Neural cell (in vitro differentiated cells): ENCODE results near the gene LPGAT1. TPM values are rescaled to one million over a fixed set of nuclear protein-coding genes. Genes with fewer than 3 reads are reported as not detected.

Experiments used
- H2AFZ ChIP-seq: fragments of 200-600, 300-800 bp; sonication (generic), shearing (Covaris generic); 2 replicates; pipeline ENCODE4 v1.6.0; 2014; ENCODE audit warnings: low read depth, mild to moderate bottlenecking, antibody characterized with exemption, low read length, moderate library complexity
- H3F3A ChIP-seq: fragments of 200-600 bp; shearing (Covaris generic); 2 replicates; pipeline ENCODE4 v1.6.1; 2016; ENCODE audit warnings: mild to moderate bottlenecking, moderate library complexity, mixed read lengths, antibody characterized with exemption, low read length; ENCODE audit not compliant: insufficient read depth, poor library complexity, severe bottlenecking
- H3K27ac ChIP-seq: fragments of 200-600, 300-800 bp; sonication (generic), shearing (Covaris generic); 2 replicates; pipeline ENCODE4 v1.5.1; 2014; ENCODE audit warnings: mild to moderate bottlenecking, low read length, moderate library complexity
- H3K27me3 ChIP-seq: fragments of 300-800, 200-600 bp; sonication (generic), shearing (Covaris generic); 2 replicates; pipeline ENCODE4 v1.6.0; 2014; ENCODE audit warnings: mild to moderate bottlenecking, low read depth, low read length, moderate library complexity; ENCODE audit not compliant: insufficient read depth
- H3K36me3 ChIP-seq: fragments of 300-800, 200-600 bp; sonication (generic), shearing (Covaris generic); 2 replicates; pipeline ENCODE4 v1.5.1; 2014; ENCODE audit warnings: mild to moderate bottlenecking, antibody characterized with exemption, low read length, moderate library complexity; ENCODE audit not compliant: insufficient read depth
- H3K4me2 ChIP-seq: fragments of 300-800, 200-600 bp; sonication (generic), shearing (Covaris generic); 2 replicates; pipeline ENCODE4 v1.6.0; 2014; ENCODE audit warnings: mild to moderate bottlenecking, low read length
- H3K4me3 ChIP-seq: fragments of 300-800, 200-600 bp; sonication (generic), shearing (Covaris generic); 2 replicates; pipeline ENCODE4 v1.5.1; 2014; ENCODE audit warnings: mild to moderate bottlenecking, low read length, moderate library complexity
- H3K79me2 ChIP-seq: fragments of 200-600 bp; shearing (Covaris generic); replicated peaks from 2 replicates; pipeline ENCODE4 v1.6.0; 2014; ENCODE audit warnings: mild to moderate bottlenecking, low read length, moderate library complexity; ENCODE audit not compliant: insufficient read depth
- H3K9ac ChIP-seq: fragments of 300-800, 200-600 bp; sonication (generic), shearing (Covaris generic); 2 replicates; pipeline ENCODE4 v1.6.1; 2016; ENCODE audit warnings: mild to moderate bottlenecking, low read length, mixed read lengths
- H3K9me2 ChIP-seq: fragments of 200-600 bp; shearing (Covaris generic); 2 replicates; pipeline ENCODE4 v1.6.1; 2016; ENCODE audit warnings: mild to moderate bottlenecking, low read length, mixed read lengths; ENCODE audit not compliant: insufficient read depth
- H3K9me3 ChIP-seq: fragments of 200-600, 300-800 bp; sonication (generic), shearing (Covaris generic); 2 replicates; pipeline ENCODE4 v1.6.1; 2016; ENCODE audit warnings: mild to moderate bottlenecking, mixed run types, low read length, moderate library complexity, mixed read lengths
- H4K20me1 ChIP-seq: fragments of 200-600 bp; shearing (Covaris generic); 2 replicates; pipeline ENCODE4 v1.6.1; 2016; ENCODE audit warnings: mild to moderate bottlenecking, mixed run types; ENCODE audit not compliant: insufficient read depth
- EP300 ChIP-seq: fragments of 450-650 bp; conservative IDR thresholded peaks from 2 replicates; pipeline ENCODE4 v1.6.1; 2014; ENCODE audit warnings: antibody characterized with exemption, mild to moderate bottlenecking, moderate library complexity; ENCODE audit not compliant: poor library complexity, severe bottlenecking
- EZH2 ChIP-seq: fragments of 200-600, 300-800 bp; shearing (Covaris generic), sonication (generic); IDR thresholded peaks from 2 replicates; pipeline ENCODE4 v1.6.1; 2014; ENCODE audit warnings: antibody characterized with exemption, low read length, borderline replicate concordance, mild to moderate bottlenecking; ENCODE audit not compliant: insufficient read depth, poor library complexity, severe bottlenecking
- MXI1 ChIP-seq: fragments of 450-650 bp; conservative IDR thresholded peaks from 2 replicates; pipeline ENCODE4 v1.6.1; 2014; ENCODE audit warnings: antibody characterized with exemption, mild to moderate bottlenecking; ENCODE audit not compliant: poor library complexity, severe bottlenecking
- POLR2AphosphoS5 ChIP-seq: IDR thresholded peaks from 2 replicates; pipeline ENCODE4 v1.6.1; 2012
- RAD21 ChIP-seq: fragments of 450-650 bp; conservative IDR thresholded peaks from 2 replicates; pipeline ENCODE4 v1.6.1; 2014; ENCODE audit warnings: antibody characterized with exemption, mild to moderate bottlenecking, moderate library complexity
- SMC3 ChIP-seq: fragments of 450-650 bp; conservative IDR thresholded peaks from 2 replicates; pipeline ENCODE4 v1.6.1; 2014; ENCODE audit warnings: antibody characterized with exemption, mild to moderate bottlenecking, moderate library complexity; ENCODE audit not compliant: poor library complexity
- TAF1 ChIP-seq: IDR thresholded peaks from 2 replicates; pipeline ENCODE4 v1.6.1; 2012; ENCODE audit warnings: low read depth
- polyA plus RNA-seq: library from polyadenylated mRNA; depleted of rRNA; stranded (reverse); fragments of >200 nt; gene quantifications from 2 replicates; pipeline ENCODE4 v1.2.3, GENCODE V29; 2014
- TF ChIP-seq, protein P1 (sequence below): IDR thresholded peaks from 2 replicates; pipeline ENCODE4 v1.6.1; 2012; ENCODE audit warnings: borderline replicate concordance
- TF ChIP-seq, protein P2 (sequence below): fragments of 450-650 bp; IDR thresholded peaks from 2 replicates; pipeline ENCODE4 v1.5.1; 2014; ENCODE audit warnings: antibody characterized with exemption, mild to moderate bottlenecking, moderate library complexity; ENCODE audit not compliant: poor library complexity, severe bottlenecking

Gene LPGAT1
- polyA plus RNA-seq, 1 donor from 2014 or later = 53.1 TPM

DNA sequence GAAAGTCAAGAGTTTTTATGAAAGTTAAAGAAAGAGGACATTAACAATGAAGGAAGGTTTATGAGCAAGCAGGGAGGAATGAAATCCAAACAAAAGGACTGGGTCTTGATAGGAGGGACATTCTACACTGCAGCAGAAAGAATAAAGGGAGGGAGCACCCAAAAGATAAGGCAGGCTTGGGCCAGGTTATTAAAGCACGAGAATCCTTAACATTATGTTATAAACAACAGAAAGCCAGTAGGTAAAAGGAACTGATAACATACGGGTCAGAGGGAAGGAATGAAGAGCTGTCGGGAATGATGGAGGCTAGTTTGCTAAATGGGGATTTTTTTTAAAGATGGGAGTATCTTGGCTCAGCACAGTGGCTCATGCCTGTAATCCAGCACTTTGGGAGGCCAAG lies 19.4 kb downstream of the LPGAT1 start:
- no peak overlapping the region for H3K9ac ChIP-seq
- H3K79me2 ChIP-seq = no peaks in the 10 kb centered on the region
- no peaks in the 10 kb centered on the region for H3K27me3 ChIP-seq
- no peak for TF ChIP-seq MXI1
- TF ChIP-seq TAF1 = no peak
- TF ChIP-seq, protein P1, sequence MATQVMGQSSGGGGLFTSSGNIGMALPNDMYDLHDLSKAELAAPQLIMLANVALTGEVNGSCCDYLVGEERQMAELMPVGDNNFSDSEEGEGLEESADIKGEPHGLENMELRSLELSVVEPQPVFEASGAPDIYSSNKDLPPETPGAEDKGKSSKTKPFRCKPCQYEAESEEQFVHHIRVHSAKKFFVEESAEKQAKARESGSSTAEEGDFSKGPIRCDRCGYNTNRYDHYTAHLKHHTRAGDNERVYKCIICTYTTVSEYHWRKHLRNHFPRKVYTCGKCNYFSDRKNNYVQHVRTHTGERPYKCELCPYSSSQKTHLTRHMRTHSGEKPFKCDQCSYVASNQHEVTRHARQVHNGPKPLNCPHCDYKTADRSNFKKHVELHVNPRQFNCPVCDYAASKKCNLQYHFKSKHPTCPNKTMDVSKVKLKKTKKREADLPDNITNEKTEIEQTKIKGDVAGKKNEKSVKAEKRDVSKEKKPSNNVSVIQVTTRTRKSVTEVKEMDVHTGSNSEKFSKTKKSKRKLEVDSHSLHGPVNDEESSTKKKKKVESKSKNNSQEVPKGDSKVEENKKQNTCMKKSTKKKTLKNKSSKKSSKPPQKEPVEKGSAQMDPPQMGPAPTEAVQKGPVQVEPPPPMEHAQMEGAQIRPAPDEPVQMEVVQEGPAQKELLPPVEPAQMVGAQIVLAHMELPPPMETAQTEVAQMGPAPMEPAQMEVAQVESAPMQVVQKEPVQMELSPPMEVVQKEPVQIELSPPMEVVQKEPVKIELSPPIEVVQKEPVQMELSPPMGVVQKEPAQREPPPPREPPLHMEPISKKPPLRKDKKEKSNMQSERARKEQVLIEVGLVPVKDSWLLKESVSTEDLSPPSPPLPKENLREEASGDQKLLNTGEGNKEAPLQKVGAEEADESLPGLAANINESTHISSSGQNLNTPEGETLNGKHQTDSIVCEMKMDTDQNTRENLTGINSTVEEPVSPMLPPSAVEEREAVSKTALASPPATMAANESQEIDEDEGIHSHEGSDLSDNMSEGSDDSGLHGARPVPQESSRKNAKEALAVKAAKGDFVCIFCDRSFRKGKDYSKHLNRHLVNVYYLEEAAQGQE = no peak
- no peak for TF ChIP-seq RAD21
- TF ChIP-seq, protein P2, sequence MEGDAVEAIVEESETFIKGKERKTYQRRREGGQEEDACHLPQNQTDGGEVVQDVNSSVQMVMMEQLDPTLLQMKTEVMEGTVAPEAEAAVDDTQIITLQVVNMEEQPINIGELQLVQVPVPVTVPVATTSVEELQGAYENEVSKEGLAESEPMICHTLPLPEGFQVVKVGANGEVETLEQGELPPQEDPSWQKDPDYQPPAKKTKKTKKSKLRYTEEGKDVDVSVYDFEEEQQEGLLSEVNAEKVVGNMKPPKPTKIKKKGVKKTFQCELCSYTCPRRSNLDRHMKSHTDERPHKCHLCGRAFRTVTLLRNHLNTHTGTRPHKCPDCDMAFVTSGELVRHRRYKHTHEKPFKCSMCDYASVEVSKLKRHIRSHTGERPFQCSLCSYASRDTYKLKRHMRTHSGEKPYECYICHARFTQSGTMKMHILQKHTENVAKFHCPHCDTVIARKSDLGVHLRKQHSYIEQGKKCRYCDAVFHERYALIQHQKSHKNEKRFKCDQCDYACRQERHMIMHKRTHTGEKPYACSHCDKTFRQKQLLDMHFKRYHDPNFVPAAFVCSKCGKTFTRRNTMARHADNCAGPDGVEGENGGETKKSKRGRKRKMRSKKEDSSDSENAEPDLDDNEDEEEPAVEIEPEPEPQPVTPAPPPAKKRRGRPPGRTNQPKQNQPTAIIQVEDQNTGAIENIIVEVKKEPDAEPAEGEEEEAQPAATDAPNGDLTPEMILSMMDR = no peak
- no peak for TF ChIP-seq POLR2AphosphoS5
- TF ChIP-seq EP300 = no peak
- TF ChIP-seq SMC3 = no peak
- TF ChIP-seq EZH2 = no peak
- no peak overlapping the region for H3K4me2 ChIP-seq
- no peaks in the 10 kb centered on the region for H3F3A ChIP-seq
- no peak overlapping the region for H3K4me3 ChIP-seq
- H3K9me3 ChIP-seq = peaks cover 4% of the 10 kb centered on the region
- H3K27ac ChIP-seq = no peak overlapping the region
- H2AFZ ChIP-seq = no peak overlapping the region
- H3K9me2 ChIP-seq = no peaks in the 10 kb centered on the region
- H4K20me1 ChIP-seq = no peaks in the 10 kb centered on the region
- H3K36me3 ChIP-seq = peaks cover 7% of the 10 kb centered on the region

DNA sequence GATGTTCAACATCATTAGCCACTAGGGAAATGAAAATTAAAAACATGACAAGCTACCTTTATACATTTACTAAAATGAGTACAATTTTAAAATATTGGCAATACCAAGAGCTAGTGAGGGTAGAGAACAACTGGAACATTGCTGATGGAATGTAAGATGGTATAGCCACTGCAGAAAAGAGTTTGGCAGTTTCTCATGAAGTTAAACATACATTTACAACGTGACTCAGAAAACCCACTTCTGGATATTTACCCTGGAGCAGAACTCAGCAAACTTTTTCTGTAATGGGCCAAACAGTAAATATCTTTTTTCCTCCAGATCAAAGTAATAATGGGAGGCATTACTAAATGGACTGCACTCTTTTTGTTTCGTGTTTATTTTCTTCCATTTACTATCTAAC lies 22.1 kb downstream of the LPGAT1 start:
- no peaks in the 10 kb centered on the region for H4K20me1 ChIP-seq
- H3K4me2 ChIP-seq = no peak overlapping the region
- TF ChIP-seq EP300 = no peak
- TF ChIP-seq SMC3 = no peak
- TF ChIP-seq MXI1 = no peak
- TF ChIP-seq, protein P2 = no peak
- no peak for TF ChIP-seq TAF1
- TF ChIP-seq, protein P1 = no peak

More for the DNA sequence above, 22.1 kb downstream of the LPGAT1 start:
- Histone ChIP-seq H3F3A (no peaks in the 10 kb centered on the region), H3K27me3 (no peaks in the 10 kb centered on the region), H3K9me3 (peaks cover 4% of the 10 kb centered on the region), H2AFZ (no peak overlapping the region), H3K9me2 (no peaks in the 10 kb centered on the region), H3K79me2 (peaks cover 3% of the 10 kb centered on the region), H3K4me3 (no peak overlapping the region), H3K9ac (no peak overlapping the region), H3K27ac (no peak overlapping the region), H3K36me3 (peaks cover 7% of the 10 kb centered on the region)
